ENCODE results near the gene ALOX5AP.

The ALOX5AP gene

GRCh38 chr13:30696278-30697176 is 38.8 kb upstream of the ALOX5AP start:
- DNase-seq (ENCODE audit: insufficient read length, low spot score) (no peak), FAIRE-seq (no peak)
- no peak for TF ChIP-seq CTCF (IDR thresholded peaks at IDR 0.05; ENCODE audit: insufficient read depth, missing control alignments)

GRCh38 chr13:30697177-30697953 is 38.0 kb upstream of the ALOX5AP start:
- no peak for TF ChIP-seq CTCF (IDR thresholded peaks at IDR 0.05; ENCODE audit: insufficient read depth, missing control alignments)
- FAIRE-seq (no peak), DNase-seq (ENCODE audit: insufficient read length, low spot score) (no peak)

- DNase-seq (ENCODE audit: insufficient read length, low spot score) (no peak), FAIRE-seq (no peak)
- TF ChIP-seq CTCF (IDR thresholded peaks at IDR 0.05; ENCODE audit: insufficient read depth, missing control alignments): no peak
Measured at GRCh38 chr13:30697996-30698401, 37.3 kb upstream of the ALOX5AP start.

- no peak for TF ChIP-seq CTCF (IDR thresholded peaks at IDR 0.05; ENCODE audit: insufficient read depth, missing control alignments)
- DNase-seq (ENCODE audit: insufficient read length, low spot score) (no peak), FAIRE-seq (no peak)
Measured at GRCh38 chr13:30698488-30699005, 36.8 kb upstream of the ALOX5AP start.

- no peak for FAIRE-seq
- DNase-seq (ENCODE audit: insufficient read length, low spot score): no peak
- TF ChIP-seq CTCF (IDR thresholded peaks at IDR 0.05; ENCODE audit: insufficient read depth, missing control alignments): no peak
Measured at GRCh38 chr13:30700364-30700763, 35.0 kb upstream of the ALOX5AP start.

- TF ChIP-seq CTCF (IDR thresholded peaks at IDR 0.05; ENCODE audit: insufficient read depth, missing control alignments): peak; percentile 2
- DNase-seq (ENCODE audit: insufficient read length, low spot score) (no peak), FAIRE-seq (no peak)
Measured at GRCh38 chr13:30702006-30702405, 33.3 kb upstream of the ALOX5AP start.
